Measurements from ENCODE around the gene STKLD1. TPM values are rescaled to one million over a fixed set of nuclear protein-coding genes. Genes with fewer than 3 reads are reported as not detected.

STKLD1 gene
- total and polyA plus RNA-seq, 9 of the 15 experiments (the other 6 are each of a cell fraction or from before 2014, with no cell fraction given) = 0.10 to 0.65 (median 0.33) TPM; not detected in 2

DNA sequence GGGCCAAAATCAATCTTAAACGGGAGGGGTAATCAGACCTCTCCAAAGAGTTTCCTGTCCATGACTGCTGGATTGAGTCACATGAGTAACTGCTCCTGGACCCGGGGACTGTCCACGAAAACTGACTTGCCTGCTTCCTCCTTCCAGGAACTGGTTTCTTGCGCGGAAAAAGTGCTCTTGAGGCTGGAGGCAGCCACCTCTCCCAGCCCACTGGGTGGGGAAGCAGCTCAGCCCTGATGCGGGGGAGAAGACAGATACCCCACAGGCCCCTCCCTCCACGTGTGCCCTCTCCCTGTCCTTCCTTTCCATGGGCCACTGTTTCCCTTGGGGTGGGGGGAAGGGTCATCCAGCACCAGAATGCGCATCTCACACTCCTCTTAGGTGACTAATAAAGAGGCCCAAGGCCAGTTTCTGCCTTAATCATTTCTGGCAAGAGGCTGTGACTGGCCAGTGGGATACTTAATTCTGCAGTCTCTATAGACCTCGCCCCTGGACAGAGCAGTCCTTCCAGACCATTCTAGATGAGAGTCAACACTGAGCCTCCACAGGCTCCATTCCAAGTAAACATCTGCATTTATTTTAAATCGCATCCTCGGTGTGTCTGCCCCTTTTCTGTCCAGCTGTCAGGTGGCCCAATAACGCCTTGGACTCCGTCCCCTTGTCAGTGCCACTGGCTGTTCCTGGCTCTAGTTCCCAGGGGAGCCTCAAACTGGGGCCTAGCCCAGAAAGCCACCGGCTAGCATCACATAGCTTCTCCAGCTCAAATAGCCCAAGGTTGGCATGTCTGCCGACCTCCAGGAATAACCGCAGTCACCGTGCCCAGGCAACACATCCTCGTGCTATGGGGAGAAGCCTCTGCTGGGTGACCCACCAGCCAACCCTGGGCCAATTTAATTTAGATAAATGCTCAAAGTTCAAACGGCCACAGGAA lies 29.6 kb downstream of the STKLD1 start:
- ChIA-PET CTCF (ENCODE audit: low intra/inter-chr PET ratio) (no interaction called here), POLR2A (no interaction called here)
- intact Hi-C loops (cut with micrococcal nuclease) = loop anchor here (1.0 kb wide), 1 partner anchor 81 kb away; no protein-coding TSS in a partner anchor

More for the DNA sequence above, 29.6 kb downstream of the STKLD1 start:
- Histone ChIP-seq H3K4me1 (replicated peaks in 1 of 2; ENCODE audit: control insufficient read depth in 2 of 2, insufficient read depth in 2 of 2, low read length in 2 of 2) (peaks cover 0 to 20% of the 10 kb centered on the region in 2 experiments; a peak in 3 of 5 replicates), H3K27ac (ENCODE audit: extremely low read depth, low read depth, low read length) (no peak overlapping the region), H3K9ac (ENCODE audit: insufficient read depth in 1 of 2, low read depth in 2 of 2, low read length in 2 of 2) (peak overlapping the region in 1 of 2 experiments; percentile 43; a peak in 1 of 4 replicates), H3K79me2 (ENCODE audit: control insufficient read depth, insufficient read depth, low read length) (no peaks in the 10 kb centered on the region), H3K4me3 (no peak overlapping the region), H3K9me3 (replicated peaks; ENCODE audit: control insufficient read depth, insufficient read depth, low read depth, low read length) (no peaks in the 10 kb centered on the region), H4K20me1 (replicated peaks; ENCODE audit: control insufficient read depth, insufficient read depth, low read length) (peaks cover 12% of the 10 kb centered on the region), H3K9me1 (ENCODE audit: control insufficient read depth, insufficient read depth, low read length) (no peaks in the 10 kb centered on the region), H3K4me2 (ENCODE audit: insufficient read depth, low read length) (no peak overlapping the region), H2AFZ (ENCODE audit: low read depth, low read length) (no peak overlapping the region), H3K36me3 (ENCODE audit: control insufficient read depth, insufficient read depth, low read length) (peaks cover 75% of the 10 kb centered on the region; the same call in 2 of the 3 replicates), H3K27me3 (ENCODE audit: control insufficient read depth in 2 of 2, insufficient read depth in 2 of 2, low read length in 2 of 2) (no peaks in the 10 kb centered on the region)
- no peak for FAIRE-seq
- TF ChIP-seq, protein P1, sequence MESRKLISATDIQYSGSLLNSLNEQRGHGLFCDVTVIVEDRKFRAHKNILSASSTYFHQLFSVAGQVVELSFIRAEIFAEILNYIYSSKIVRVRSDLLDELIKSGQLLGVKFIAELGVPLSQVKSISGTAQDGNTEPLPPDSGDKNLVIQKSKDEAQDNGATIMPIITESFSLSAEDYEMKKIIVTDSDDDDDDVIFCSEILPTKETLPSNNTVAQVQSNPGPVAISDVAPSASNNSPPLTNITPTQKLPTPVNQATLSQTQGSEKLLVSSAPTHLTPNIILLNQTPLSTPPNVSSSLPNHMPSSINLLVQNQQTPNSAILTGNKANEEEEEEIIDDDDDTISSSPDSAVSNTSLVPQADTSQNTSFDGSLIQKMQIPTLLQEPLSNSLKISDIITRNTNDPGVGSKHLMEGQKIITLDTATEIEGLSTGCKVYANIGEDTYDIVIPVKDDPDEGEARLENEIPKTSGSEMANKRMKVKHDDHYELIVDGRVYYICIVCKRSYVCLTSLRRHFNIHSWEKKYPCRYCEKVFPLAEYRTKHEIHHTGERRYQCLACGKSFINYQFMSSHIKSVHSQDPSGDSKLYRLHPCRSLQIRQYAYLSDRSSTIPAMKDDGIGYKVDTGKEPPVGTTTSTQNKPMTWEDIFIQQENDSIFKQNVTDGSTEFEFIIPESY (CRISPR knock-in tag; IDR thresholded peaks at IDR 0.05) = no peak
- no peak for TF ChIP-seq ZNF79 (CRISPR knock-in tag; IDR thresholded peaks at IDR 0.05; ENCODE audit: low read depth)
- TF ChIP-seq ILF3 (IDR thresholded peaks at IDR 0.05; ENCODE audit: borderline replicate concordance) = no peak
- no peak for TF ChIP-seq DDX20 (tag; IDR thresholded peaks at IDR 0.05; ENCODE audit: low read depth)
- no peak for TF ChIP-seq BRF1 (IDR thresholded peaks at IDR 0.05; ENCODE audit: borderline replicate concordance, extremely low read depth, insufficient read length)
- TF ChIP-seq EGR1 (conservative IDR thresholded peaks at IDR 0.05) = no peak
- no peak for TF ChIP-seq HEY1 (CRISPR knock-in tag; IDR thresholded peaks at IDR 0.05; ENCODE audit: borderline replicate concordance)
- TF ChIP-seq RBM17 (IDR thresholded peaks at IDR 0.05; ENCODE audit: borderline replicate concordance, low read depth, low read length) = no peak
- TF ChIP-seq CBX3 (IDR thresholded peaks at IDR 0.05; ENCODE audit: borderline replicate concordance in 1 of 2, low read length in 2 of 2) = no peak
- 85% methylated on average over 18 of the region's 19 CpGs for WGBS (ENCODE audit: insufficient coverage, low coverage, missing lambda C conversion rate)
- in situ Hi-C loops (cut with MboI) = no loop called here
- DNase-seq (ENCODE audit: extremely low read depth in 1 of 4, low spot score in 3 of 4) = no peak
- ATAC-seq = no peak
- BruUV-seq (replicated peaks) = no TSS peak

Measured in K562 (cell line).